ENCODE data around the gene SH2D6. TPM values are rescaled to one million over a fixed set of nuclear protein-coding genes. Genes with fewer than 3 reads are reported as not detected.
A peak's percentile ranks its signal among the peaks of the same experiment; 100 is the strongest.

The SH2D6 gene
- total RNA-seq, 1 donor from 2014 or later = 0.07 TPM

- no peaks in the 10 kb centered on the region for H3K79me2 ChIP-seq (ENCODE audit: low read depth)
- H3K4me3 Mint-ChIP-seq = no peak overlapping the region
- H4K20me1 ChIP-seq (ENCODE audit: low read depth) = no peaks in the 10 kb centered on the region
- no peak overlapping the region for H3K4me3 ChIP-seq
- DNase-seq (ENCODE audit: low spot score) = no peak
- no peaks in the 10 kb centered on the region for H3K36me3 Mint-ChIP-seq
- H3K27me3 Mint-ChIP-seq (ENCODE audit: insufficient read depth, low read depth) = no peaks in the 10 kb centered on the region
- no peak overlapping the region for H3K27ac ChIP-seq
- H3K4me1 Mint-ChIP-seq = peaks cover 11% of the 10 kb centered on the region
- no peaks in the 10 kb centered on the region for H3K9me3 ChIP-seq (ENCODE audit: low read depth)
- peaks cover 9% of the 10 kb centered on the region for H3F3A ChIP-seq (ENCODE audit: low read depth)
- no peaks in the 10 kb centered on the region for H3K9me3 Mint-ChIP-seq
- H3K9ac ChIP-seq = no peak overlapping the region
- H3K27me3 ChIP-seq = no peaks in the 10 kb centered on the region
- H3K4me2 ChIP-seq = no peak overlapping the region
- TF ChIP-seq, protein P1, sequence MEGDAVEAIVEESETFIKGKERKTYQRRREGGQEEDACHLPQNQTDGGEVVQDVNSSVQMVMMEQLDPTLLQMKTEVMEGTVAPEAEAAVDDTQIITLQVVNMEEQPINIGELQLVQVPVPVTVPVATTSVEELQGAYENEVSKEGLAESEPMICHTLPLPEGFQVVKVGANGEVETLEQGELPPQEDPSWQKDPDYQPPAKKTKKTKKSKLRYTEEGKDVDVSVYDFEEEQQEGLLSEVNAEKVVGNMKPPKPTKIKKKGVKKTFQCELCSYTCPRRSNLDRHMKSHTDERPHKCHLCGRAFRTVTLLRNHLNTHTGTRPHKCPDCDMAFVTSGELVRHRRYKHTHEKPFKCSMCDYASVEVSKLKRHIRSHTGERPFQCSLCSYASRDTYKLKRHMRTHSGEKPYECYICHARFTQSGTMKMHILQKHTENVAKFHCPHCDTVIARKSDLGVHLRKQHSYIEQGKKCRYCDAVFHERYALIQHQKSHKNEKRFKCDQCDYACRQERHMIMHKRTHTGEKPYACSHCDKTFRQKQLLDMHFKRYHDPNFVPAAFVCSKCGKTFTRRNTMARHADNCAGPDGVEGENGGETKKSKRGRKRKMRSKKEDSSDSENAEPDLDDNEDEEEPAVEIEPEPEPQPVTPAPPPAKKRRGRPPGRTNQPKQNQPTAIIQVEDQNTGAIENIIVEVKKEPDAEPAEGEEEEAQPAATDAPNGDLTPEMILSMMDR (IDR thresholded peaks at IDR 0.05) = no peak
- TF ChIP-seq EZH2phosphoT487 (IDR thresholded peaks at IDR 0.05) = no peak
- no peak for TF ChIP-seq EZH2 (IDR thresholded peaks at IDR 0.05)
- H3K27ac Mint-ChIP-seq = no peak overlapping the region
- no peak overlapping the region for H2AFZ ChIP-seq (replicated peaks)
- H3K36me3 ChIP-seq = no peaks in the 10 kb centered on the region
- H3K4me1 ChIP-seq = peaks cover 23% of the 10 kb centered on the region
These were observed 52.6 kb downstream of the SH2D6 start for GRCh38 chr2:85470850-85471800.

GRCh38 chr2:85472261-85472660 is 53.7 kb downstream of the SH2D6 start:
- no peaks in the 10 kb centered on the region for H4K20me1 ChIP-seq (ENCODE audit: low read depth)
- H3K4me3 Mint-ChIP-seq = no peak overlapping the region
- TF ChIP-seq, protein P1 (IDR thresholded peaks at IDR 0.05) = no peak
- no peak for TF ChIP-seq EZH2 (IDR thresholded peaks at IDR 0.05)
- TF ChIP-seq EZH2phosphoT487 (IDR thresholded peaks at IDR 0.05) = no peak
- peaks cover 26% of the 10 kb centered on the region for H3K4me1 ChIP-seq
- no peak overlapping the region for H3K27ac ChIP-seq
- no peak overlapping the region for H3K4me3 ChIP-seq
- H3K27me3 ChIP-seq = no peaks in the 10 kb centered on the region
- no peaks in the 10 kb centered on the region for H3K79me2 ChIP-seq (ENCODE audit: low read depth)
- no peak overlapping the region for H3K9ac ChIP-seq
- no peaks in the 10 kb centered on the region for H3K36me3 Mint-ChIP-seq
- peaks cover 9% of the 10 kb centered on the region for H3F3A ChIP-seq (ENCODE audit: low read depth)
- no peak overlapping the region for H2AFZ ChIP-seq (replicated peaks)
- no peaks in the 10 kb centered on the region for H3K9me3 ChIP-seq (ENCODE audit: low read depth)
- no peak for DNase-seq (ENCODE audit: low spot score)
- no peaks in the 10 kb centered on the region for H3K9me3 Mint-ChIP-seq
- H3K4me1 Mint-ChIP-seq = peaks cover 14% of the 10 kb centered on the region
- H3K36me3 ChIP-seq = no peaks in the 10 kb centered on the region
- H3K27me3 Mint-ChIP-seq (ENCODE audit: insufficient read depth, low read depth) = no peaks in the 10 kb centered on the region
- no peak overlapping the region for H3K4me2 ChIP-seq
- H3K27ac Mint-ChIP-seq = no peak overlapping the region

- H3K4me3 ChIP-seq = no peak overlapping the region
- H3K4me3 Mint-ChIP-seq = no peak overlapping the region
- H3K27ac ChIP-seq = no peak overlapping the region
- H4K20me1 ChIP-seq (ENCODE audit: low read depth) = no peaks in the 10 kb centered on the region
- no peaks in the 10 kb centered on the region for H3K79me2 ChIP-seq (ENCODE audit: low read depth)
- TF ChIP-seq EZH2 (IDR thresholded peaks at IDR 0.05) = no peak
- no peaks in the 10 kb centered on the region for H3F3A ChIP-seq (ENCODE audit: low read depth)
- peaks cover 7% of the 10 kb centered on the region for H3K4me1 Mint-ChIP-seq
- peak overlapping the region; percentile 22 for H3K4me2 ChIP-seq
- no peaks in the 10 kb centered on the region for H3K9me3 ChIP-seq (ENCODE audit: low read depth)
- no peak for DNase-seq (ENCODE audit: low spot score)
- peak overlapping the region; percentile 92 for H2AFZ ChIP-seq (replicated peaks)
- no peaks in the 10 kb centered on the region for H3K9me3 Mint-ChIP-seq
- no peaks in the 10 kb centered on the region for H3K36me3 ChIP-seq
- H3K27me3 ChIP-seq = no peaks in the 10 kb centered on the region
- peaks cover 14% of the 10 kb centered on the region for H3K4me1 ChIP-seq
- H3K36me3 Mint-ChIP-seq = no peaks in the 10 kb centered on the region
- no peaks in the 10 kb centered on the region for H3K27me3 Mint-ChIP-seq (ENCODE audit: insufficient read depth, low read depth)
- no peak overlapping the region for H3K9ac ChIP-seq
- H3K27ac Mint-ChIP-seq = peak overlapping the region; percentile 70
These were observed 57.4 kb downstream of the SH2D6 start for GRCh38 chr2:85475799-85476490.

All from neural progenitor cell (in vitro differentiated cells).